IPS DF 4.7 (cell line): ENCODE measurements around the gene GNPDA2.

Experiments used
- DNase-seq: peaks from one replicate; pipeline ENCODE4 v3.0.0-alpha.2; 2013; ENCODE audit warnings: low spot score; ENCODE audit errors: extremely low read depth

The GNPDA2 gene

DNA sequence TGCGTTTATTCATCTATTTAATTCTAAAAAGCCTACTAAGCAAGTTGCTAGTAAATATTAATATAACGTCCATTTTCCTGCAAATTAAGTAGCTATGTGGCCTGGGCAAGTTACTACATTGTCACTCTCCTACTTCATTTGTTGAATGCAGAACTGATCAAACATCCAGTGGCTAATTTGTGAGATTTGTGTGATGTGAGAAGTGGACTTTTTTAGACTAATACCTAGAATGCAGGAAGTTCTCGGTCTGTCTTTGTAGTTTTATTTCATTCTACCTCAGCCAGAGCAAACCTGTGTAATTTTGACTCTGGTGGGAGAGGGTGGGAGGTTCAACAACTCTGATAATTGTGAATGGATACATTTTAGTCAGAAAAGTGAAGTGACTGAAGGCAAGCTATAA is 47.3 kb downstream of the GNPDA2 start:
- no peak for DNase-seq

DNA sequence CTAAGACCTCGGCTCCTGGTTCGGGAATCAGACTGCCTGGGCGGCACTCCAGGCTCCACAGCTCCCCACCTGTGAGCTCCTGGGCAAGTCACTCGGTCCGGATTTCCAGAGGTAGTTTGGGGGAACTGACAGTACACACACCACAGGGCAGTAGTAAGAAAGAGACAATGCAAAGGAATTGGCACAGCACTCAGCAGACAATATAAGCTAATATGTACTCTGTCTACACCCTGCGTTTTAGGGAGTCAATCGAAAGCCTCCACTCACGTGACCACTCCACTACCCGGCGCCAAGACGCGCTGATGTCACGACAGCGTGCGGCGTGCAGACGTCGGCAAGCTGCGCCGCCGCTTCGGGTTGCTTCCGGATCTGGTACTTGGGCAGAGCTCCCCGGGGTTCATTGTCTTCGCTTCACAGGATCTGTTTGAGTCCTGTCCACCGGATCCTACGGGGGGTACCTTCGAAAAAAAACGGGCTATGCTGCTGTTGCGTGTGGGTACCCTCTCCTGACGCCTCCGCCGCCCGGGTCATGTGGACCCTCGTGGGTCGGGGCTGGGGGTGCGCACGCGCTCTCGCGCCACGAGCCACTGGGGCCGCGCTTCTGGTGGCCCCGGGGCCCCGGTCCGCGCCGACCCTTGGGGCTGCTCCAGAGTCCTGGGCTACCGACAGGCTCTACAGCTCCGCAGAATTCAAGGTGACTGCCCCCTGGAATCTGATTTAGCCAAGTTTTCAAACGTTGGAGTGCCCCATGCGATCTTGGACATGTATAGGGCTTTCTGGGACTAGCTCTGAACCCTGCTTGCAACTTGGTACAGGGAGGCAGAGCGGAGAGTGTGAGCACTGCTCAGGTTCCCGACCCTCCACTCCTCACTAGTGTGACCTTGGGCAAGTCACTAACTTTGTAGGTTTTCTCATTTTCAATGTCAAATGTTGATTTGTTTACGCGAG is 48.0 kb downstream of the GNPDA2 start, which contains the start of gene GUF1:
TSS of gene GUF1 (plus strand) at position 327 of the 948 bp plus-strand sequence. CDS start at position 530, 203 bp downstream.
- DNase-seq: peak; percentile 68

DNA sequence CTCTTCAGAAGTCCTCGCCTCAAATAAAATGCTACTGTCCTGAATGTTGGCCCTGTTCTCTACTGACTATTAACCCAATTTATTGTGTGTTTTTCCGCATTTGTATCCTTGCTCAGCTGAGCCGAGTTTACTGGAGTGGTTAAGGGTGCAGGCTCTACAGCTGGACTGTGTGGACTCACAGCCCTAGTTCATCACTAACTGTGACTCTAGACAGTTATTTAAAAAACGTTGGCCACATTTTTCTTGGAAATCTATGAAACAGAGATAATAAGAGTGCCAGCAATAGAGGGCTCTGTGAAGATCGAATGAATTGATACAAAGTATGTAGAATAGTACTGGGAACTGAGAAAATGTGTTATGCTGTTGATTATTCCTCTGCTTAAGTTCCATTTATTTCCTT is 51.0 kb downstream of the GNPDA2 start:
- DNase-seq: no peak

DNA sequence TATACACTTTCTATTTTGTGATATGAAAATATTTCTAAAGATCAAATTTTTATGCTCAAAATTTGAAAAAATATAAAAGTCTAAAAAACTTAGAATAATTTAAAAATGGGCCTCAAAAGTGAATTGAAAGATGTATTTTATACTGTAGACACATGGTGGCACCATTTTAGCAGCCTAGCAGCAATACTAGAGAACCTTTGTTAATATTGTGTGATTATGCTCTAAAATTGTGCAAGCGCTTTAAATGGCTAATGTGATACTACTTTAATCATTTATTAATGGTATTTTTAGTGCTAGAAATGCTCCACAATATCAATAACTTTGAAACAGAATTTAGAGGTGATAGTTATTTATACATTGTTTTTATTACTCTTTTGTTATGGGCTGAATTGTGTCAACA is 51.9 kb downstream of the GNPDA2 start:
- DNase-seq: no peak

DNA sequence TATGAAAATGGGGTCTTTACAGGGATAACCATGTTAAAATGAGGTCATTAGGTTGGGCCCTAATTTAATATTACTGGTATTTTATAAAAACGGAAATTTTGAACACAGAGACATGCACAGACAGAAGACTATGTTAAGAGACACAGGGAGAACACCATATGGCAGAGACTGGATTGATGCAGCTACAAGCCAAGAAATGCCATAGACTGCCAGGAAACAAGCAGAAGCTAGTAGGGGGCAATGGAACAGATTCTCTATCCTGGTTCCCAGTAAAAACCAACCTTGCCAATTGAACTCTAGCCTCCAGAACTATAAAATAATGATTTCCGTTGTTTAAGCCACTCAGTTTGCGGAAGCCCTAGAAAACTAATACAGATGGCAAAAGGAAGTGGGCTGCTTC is 54.7 kb downstream of the GNPDA2 start:
- no peak for DNase-seq

DNA sequence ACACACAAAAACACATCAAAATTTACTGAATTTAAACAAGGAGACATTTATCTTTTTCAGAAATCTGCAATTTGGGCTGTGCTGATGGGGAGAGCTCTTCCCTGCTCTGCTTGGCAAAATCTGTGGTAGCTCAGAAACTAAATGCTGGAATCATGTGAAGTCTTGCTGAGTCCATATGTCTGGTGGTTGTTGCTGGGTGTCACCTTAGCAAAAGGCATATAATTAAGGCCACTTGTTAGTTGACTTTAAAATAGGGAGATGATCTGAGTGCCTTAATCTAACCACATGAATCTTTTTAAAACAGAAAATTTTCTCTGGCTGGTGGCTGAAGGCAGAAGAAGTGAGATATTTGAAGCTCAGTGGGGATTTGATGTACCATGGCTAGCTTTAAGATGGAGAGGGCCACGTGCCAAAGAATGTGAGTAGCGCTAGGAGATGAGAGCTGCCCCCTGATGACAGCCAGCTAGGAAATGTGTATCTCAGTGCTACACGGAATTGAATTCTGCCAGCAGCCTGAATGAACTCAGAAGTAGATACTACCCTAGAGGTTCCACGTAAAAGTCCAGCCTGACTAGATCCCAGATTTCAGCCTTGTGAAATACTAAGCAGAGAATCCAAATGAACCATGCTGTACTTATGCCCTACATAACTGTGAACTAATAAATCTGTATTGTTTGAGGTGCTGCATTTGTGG is 55.7 kb downstream of the GNPDA2 start:
- DNase-seq: no peak

DNA sequence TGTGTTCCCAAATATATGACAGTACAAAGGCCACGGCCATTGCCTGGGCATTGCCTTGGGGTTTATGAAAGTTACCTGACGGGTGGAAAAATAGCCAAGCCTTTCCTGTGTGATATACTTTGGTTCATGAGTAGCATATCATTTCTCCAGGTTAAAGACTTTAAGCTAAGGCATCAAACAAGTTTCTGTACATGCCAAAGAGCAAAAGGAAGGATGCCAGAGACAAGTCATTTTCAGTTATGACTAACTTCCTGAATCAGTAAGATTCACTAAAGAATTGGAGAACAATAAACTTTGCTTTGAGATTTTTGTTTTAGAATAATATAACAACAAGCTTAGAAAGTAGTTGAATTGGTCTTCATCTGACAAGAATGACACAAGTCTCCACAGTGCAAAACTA is 57.8 kb downstream of the GNPDA2 start:
- DNase-seq: no peak

DNA sequence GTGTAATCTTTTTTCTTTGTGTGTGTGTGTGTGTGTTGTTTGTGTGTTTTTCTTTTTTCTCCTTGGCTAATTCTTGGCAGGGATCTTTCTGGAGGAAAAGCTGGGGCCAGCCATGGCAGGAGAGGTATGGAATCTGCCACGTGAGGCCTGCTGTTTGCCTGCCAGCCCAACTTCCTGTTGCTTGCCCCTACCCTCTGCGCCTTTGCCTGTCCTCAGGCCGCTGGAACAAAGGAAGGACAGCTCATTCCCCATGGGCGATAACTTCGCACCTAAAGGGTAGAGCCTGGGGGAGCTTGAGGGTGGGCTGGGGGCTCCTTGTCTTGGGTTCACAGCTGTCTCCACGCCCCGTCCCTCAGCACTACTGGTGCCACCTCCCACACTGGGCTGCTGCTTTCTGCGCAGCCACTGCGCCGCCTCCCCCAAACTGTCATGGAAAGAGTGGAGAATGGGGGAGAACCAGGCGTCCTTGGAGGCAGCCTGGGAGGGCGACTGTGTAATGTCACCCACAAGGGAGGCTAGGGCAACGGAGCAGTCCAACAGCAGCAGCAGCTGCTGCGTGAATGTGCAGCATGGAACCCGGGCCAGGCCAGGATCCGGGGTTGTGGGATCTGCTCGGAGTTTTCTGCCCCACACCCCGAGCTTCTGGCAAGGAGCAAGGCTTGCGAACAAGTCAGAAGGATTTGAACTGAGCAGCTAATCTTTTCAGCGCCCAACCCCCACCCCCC is 62.7 kb downstream of the GNPDA2 start:
- DNase-seq: no peak

DNA sequence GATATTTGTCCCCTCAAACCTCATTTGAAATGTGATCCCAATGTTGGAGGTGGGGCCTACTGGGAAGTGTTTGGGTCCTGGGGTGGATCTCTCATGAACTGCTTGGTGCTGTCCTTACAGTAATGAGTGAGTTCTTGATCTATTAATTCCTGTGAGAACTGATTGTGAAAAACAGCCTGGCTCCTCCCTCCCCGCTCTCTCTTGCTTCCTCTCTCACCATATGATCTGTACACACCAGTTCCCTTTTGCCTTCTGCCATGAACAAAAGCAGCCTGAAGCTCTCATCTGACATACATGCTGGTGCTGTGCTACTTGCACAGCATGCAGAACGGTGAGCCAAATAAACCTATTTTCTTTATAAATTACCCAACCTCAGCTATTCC is 63.7 kb downstream of the GNPDA2 start:
- DNase-seq: no peak

DNA sequence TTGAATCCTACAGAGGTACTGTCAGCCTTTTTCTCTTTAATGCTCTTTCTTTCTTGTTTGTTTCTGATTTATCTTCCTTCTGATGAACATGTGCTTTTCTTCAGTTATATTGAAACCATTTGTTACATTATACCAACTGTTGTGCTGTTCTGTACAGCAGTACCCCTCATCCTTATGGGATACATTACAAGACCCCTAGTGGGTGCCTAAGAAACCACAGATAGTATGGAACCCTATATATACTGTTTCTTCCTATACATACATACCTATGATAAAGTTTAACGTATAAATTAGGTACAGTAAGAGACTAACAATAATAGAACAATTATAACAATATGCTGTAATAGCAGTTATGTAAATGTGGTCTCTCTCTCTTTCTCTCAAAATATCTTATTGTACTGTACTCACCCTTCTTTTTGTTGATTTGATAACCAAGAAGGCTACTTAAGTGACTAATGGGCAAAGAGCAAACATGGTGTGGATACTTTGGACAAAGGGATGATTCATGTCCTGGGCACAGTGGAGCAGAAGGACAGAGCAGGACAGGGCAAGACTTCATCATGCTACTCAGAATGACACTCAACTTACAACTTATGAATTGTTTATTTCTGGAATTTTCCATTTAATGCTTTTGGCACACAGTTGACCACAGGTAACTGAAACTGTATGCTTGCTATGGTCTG is 64.3 kb downstream of the GNPDA2 start:
- DNase-seq: no peak

DNA sequence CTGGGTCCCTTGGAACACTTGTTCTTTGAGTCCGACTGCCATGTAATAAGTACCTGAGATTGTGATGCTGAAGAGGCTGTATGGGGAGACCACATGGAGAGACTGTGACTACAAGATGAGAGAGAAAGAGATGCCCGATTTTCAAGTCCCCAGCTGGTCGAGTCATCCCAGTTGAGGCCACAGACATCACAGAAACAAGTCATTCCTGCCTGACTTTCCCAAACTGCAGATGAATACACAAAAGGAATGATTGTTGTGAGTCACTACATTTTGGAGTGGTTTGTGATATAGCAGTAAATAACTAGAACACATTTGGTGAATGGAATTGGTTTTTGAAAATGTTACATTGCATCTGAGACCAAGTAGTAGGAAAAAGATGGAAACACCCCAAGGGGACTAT is 66.0 kb downstream of the GNPDA2 start:
- no peak for DNase-seq

DNA sequence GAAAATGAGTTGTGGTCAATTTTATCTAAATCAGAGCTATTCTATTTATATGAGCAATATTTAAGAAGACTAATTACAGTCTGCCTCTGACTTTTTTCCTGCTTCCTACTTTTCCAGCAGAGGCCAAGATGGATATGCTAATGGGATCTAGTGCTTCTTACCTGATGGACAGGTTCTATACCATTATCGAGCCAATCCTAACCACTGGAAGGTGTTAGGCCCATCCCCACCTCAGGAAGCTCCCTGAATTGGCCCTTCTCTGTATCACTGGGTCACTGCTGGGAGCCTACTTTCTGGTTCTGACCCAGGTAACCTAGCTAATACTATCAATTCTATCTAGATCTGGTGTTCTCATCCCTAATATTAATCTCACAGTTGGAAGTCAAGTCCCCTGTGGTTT is 74.4 kb downstream of the GNPDA2 start:
- no peak for DNase-seq
